ENCODE results near the gene PCED1B. TPM values are rescaled to one million over a fixed set of nuclear protein-coding genes. Genes with fewer than 3 reads are reported as not detected.

PCED1B gene
- total RNA-seq, 6 experiments from 2014 or later: 3.3 to 5.4 (median 4.9) TPM

DNA sequence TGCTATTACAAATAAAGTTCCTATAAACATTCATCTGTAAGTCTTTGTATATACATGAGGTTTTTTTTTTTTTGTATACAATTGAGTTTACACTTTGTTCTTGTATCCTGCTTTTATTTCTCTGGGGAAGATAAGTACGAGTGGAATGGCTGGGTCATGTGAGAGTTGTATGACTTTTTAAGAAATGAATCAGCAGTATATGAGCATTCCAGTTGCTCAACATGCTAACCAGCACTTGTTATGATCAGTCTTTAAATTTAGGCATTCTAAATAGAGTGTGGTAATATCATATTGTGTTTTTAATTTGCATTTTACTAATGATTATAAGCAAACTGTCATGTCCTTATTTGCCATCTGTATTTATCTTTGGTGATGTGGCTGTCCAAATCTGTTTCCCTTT lies 45.0 kb downstream of the PCED1B start:
- no peaks in the 10 kb centered on the region for H3K27me3 Mint-ChIP-seq (ENCODE audit: insufficient read depth)
- peak overlapping the region; percentile 43; the same call in 1 of the 2 replicates for H3K27ac Mint-ChIP-seq
- peaks cover 14% of the 10 kb centered on the region for H3K9me3 Mint-ChIP-seq
- TF ChIP-seq, protein P1, sequence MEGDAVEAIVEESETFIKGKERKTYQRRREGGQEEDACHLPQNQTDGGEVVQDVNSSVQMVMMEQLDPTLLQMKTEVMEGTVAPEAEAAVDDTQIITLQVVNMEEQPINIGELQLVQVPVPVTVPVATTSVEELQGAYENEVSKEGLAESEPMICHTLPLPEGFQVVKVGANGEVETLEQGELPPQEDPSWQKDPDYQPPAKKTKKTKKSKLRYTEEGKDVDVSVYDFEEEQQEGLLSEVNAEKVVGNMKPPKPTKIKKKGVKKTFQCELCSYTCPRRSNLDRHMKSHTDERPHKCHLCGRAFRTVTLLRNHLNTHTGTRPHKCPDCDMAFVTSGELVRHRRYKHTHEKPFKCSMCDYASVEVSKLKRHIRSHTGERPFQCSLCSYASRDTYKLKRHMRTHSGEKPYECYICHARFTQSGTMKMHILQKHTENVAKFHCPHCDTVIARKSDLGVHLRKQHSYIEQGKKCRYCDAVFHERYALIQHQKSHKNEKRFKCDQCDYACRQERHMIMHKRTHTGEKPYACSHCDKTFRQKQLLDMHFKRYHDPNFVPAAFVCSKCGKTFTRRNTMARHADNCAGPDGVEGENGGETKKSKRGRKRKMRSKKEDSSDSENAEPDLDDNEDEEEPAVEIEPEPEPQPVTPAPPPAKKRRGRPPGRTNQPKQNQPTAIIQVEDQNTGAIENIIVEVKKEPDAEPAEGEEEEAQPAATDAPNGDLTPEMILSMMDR (IDR thresholded peaks at IDR 0.05): no peak
- H3K4me1 Mint-ChIP-seq (ENCODE audit: low read depth): peaks cover 52% of the 10 kb centered on the region
- H3K36me3 Mint-ChIP-seq (ENCODE audit: low read depth): peaks cover 32% of the 10 kb centered on the region
- peak; percentile 53 for DNase-seq
- no peak overlapping the region for H3K4me3 Mint-ChIP-seq

DNA sequence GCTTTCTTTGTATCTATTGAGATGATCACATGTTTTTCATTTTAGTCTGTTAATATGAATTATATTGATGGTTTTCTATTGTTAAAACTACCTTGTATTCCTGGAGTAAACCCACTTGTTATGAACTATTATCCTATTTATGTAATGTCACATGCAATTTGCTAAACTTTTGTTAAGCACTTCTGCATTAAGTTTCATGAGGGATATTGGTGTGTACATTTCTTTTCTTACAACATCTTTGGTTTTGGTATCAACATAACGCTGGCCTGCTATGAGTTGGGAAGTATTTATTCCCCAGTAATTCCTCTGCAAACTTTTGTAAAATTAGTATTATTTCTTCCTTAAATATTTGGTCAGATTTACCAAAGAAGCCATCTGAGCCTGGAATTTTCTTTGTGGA lies 46.8 kb downstream of the PCED1B start:
- peaks cover 51% of the 10 kb centered on the region for H3K4me1 Mint-ChIP-seq (ENCODE audit: low read depth)
- TF ChIP-seq, protein P1 (IDR thresholded peaks at IDR 0.05): no peak
- DNase-seq: no peak
- no peak overlapping the region for H3K27ac Mint-ChIP-seq
- H3K27me3 Mint-ChIP-seq (ENCODE audit: insufficient read depth): no peaks in the 10 kb centered on the region
- H3K9me3 Mint-ChIP-seq: peaks cover 14% of the 10 kb centered on the region
- H3K36me3 Mint-ChIP-seq (ENCODE audit: low read depth): peaks cover 32% of the 10 kb centered on the region
- no peak overlapping the region for H3K4me3 Mint-ChIP-seq

DNA sequence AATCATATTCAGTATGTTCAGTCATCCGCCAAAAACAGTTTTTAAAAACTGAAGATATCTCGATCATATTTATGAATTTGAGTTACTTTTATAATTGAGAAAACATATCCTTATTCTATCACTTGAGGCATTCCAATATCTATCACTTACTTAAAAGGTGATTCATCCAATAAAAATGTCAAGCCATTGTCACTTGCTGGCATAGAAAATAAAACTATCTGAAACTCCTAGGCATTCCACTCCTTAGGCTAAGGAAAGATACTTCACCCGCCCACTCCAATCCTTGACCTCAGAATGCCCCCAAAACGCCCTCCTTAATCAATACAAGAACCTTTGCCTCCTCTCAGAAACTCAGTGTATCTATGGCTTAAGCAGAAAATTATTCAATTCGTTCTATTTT lies 51.6 kb downstream of the PCED1B start:
- Mint-ChIP-seq H3K4me3 (no peak overlapping the region), H3K9me3 (no peaks in the 10 kb centered on the region), H3K4me1 (ENCODE audit: low read depth) (peaks cover 25% of the 10 kb centered on the region), H3K27me3 (ENCODE audit: insufficient read depth) (no peaks in the 10 kb centered on the region), H3K36me3 (ENCODE audit: low read depth) (peaks cover 13% of the 10 kb centered on the region), H3K27ac (no peak overlapping the region)
- TF ChIP-seq, protein P1 (IDR thresholded peaks at IDR 0.05): no peak
- no peak for DNase-seq

DNA sequence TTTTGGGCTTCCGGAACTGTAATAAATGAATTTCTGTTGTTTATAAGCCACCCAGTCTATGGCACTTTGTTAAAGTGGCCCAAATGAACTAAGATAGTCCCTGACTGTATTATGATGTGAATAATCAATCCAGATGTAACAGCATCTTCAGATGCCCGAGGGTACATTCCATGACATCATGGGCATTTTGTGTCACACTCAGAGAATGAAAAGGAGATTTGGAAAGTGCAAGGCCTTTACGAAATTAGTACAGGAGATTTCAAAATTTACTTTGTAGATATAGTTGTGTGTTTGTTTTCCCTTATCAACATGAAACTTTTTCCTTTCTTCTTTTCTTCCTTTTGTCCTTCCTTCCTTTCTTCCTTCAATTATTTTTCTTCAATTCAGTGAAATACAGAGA lies 54.6 kb downstream of the PCED1B start:
- TF ChIP-seq, protein P1 (IDR thresholded peaks at IDR 0.05): no peak
- Mint-ChIP-seq H3K36me3 (ENCODE audit: low read depth) (peaks cover 3% of the 10 kb centered on the region), H3K27me3 (ENCODE audit: insufficient read depth) (no peaks in the 10 kb centered on the region), H3K27ac (no peak overlapping the region), H3K4me1 (ENCODE audit: low read depth) (peaks cover 25% of the 10 kb centered on the region), H3K4me3 (no peak overlapping the region), H3K9me3 (no peaks in the 10 kb centered on the region)
- no peak for DNase-seq

DNA sequence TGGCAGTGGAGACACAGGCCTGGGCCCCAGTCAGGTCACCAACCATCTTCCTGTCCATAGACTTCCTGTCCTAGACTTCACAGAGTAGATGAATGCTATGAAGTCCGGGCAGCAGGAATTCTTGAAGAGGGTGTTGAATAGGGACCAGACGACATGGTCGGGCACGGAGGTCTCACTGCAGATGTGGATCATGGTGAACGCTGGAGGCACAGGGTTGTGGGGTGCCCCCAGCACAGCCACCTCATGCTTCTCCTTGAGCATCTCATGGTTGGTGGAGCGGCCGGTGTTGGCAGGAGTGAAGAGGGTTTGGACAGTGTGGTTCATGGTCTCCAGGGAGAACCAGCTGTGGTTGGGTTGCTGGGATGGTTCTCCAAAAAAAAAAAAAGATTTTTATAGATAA lies 56.2 kb downstream of the PCED1B start:
- H3K27me3 Mint-ChIP-seq (ENCODE audit: insufficient read depth): no peaks in the 10 kb centered on the region
- H3K4me3 Mint-ChIP-seq: no peak overlapping the region
- peaks cover 10% of the 10 kb centered on the region for H3K36me3 Mint-ChIP-seq (ENCODE audit: low read depth)
- H3K27ac Mint-ChIP-seq: no peak overlapping the region
- TF ChIP-seq, protein P1 (IDR thresholded peaks at IDR 0.05): no peak
- H3K4me1 Mint-ChIP-seq (ENCODE audit: low read depth): peaks cover 28% of the 10 kb centered on the region
- no peaks in the 10 kb centered on the region for H3K9me3 Mint-ChIP-seq
- DNase-seq: no peak

All from HFFc6 (cell line).